ENCODE measurements around the gene FAM209A. TPM values are rescaled to one million over a fixed set of nuclear protein-coding genes. Genes with fewer than 3 reads are reported as not detected.
"Not testable (repeated sequence)": the region's sequence is repeated elsewhere in the genome, so short reads cannot be mapped to it uniquely, and the experiment has no call there.

Gene FAM209A
- total and polyA plus RNA-seq, 5 donors: not detected

DNA sequence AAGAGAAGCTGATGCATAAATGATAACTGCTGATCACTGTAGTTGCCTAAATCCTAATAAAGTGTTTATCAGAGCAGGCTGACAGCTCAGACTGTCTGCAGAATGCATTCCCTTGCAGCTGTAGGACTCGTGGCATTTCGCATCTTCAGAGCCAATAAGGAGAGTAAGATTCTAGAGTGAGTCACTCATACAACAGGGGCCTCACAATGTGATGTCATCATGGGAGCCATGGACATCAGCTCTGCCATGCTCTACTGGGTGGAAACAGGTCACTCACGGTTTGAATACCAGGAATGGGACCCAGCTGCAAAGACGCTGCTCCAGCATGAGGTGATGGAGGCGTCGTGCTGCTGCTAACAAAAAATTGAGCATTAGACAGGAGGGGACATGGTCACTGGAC is 15.9 kb downstream of the FAM209A start:
- Histone ChIP-seq H3K9me3 (ENCODE audit: control insufficient read depth, low read length) (no peaks in the 10 kb centered on the region), H3K4me1 (ENCODE audit: control insufficient read depth, insufficient read depth, low read length) (no peaks in the 10 kb centered on the region), H3K27ac (ENCODE audit: low read length) (no peak overlapping the region), H3K27me3 (ENCODE audit: control insufficient read depth, insufficient read depth) (no peaks in the 10 kb centered on the region), H3K4me3 (ENCODE audit: low read length) (no peak overlapping the region)
- DNase-seq (no peak), ATAC-seq (no peak)
- WGBS: 78% methylated on average over 6 of the region's 6 CpGs
- intact Hi-C loops (cut with DNase I): loop anchor here in 1 of 4 donors (10.0 kb wide), 1 partner anchor 804 kb away; no protein-coding TSS in a partner anchor

DNA sequence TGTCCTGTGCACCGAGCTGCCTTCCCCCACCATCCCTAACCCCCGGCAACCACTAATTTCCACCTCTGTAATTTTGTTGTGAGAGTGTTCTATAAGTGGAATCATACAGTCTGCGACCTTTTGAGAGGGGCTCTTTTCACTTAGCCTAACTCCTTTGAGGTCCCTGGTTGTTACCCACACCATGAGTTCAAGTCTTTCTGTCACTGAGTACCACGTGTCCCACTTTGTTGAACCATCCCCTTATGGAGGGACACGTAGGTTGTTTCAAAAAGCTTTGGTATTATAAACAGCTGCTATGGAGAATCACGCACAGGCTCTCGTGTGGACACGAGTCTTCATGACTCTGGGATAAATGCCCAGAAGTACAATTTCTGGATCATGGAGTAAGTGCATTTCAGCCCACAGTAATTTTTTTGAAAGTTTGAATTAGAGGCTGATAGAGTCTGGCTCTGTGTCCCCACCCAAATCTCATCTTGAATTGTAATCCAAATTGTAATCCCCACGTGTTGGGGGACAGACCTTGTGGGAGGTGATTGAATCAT is 18.0 kb downstream of the FAM209A start:
- WGBS: 59% methylated on average over 9 of the region's 9 CpGs
- DNase-seq: no peak
- Histone ChIP-seq H3K9me3 (ENCODE audit: control insufficient read depth, low read length) (no peaks in the 10 kb centered on the region), H3K27ac (ENCODE audit: low read length) (no peak overlapping the region), H3K27me3 (ENCODE audit: control insufficient read depth, insufficient read depth) (no peaks in the 10 kb centered on the region), H3K4me3 (ENCODE audit: low read length) (no peak overlapping the region), H3K4me1 (ENCODE audit: control insufficient read depth, insufficient read depth, low read length) (no peaks in the 10 kb centered on the region)
- no peak for ATAC-seq
- intact Hi-C loops (cut with DNase I): loop anchor here in 1 of 4 donors (10.0 kb wide), 1 partner anchor 802 kb away; no protein-coding TSS in a partner anchor

- ATAC-seq: no peak
- Histone ChIP-seq H3K27me3 (ENCODE audit: control insufficient read depth, insufficient read depth) (no peaks in the 10 kb centered on the region), H3K27ac (ENCODE audit: low read length) (no peak overlapping the region), H3K4me1 (ENCODE audit: control insufficient read depth, insufficient read depth, low read length) (no peaks in the 10 kb centered on the region), H3K9me3 (ENCODE audit: control insufficient read depth, low read length) (no peaks in the 10 kb centered on the region), H3K4me3 (ENCODE audit: low read length) (no peak overlapping the region)
- WGBS: 91% methylated on average over 8 of the region's 8 CpGs
- DNase-seq: no peak
- intact Hi-C loops (cut with DNase I): loop anchor here in 2 of 4 donors (10.0 kb wide), 3 partner anchors 423 to 793 kb away; no protein-coding TSS in a partner anchor
Observed at GRCh38 chr20:56551571-56551970, 27.0 kb downstream of the FAM209A start.

DNA sequence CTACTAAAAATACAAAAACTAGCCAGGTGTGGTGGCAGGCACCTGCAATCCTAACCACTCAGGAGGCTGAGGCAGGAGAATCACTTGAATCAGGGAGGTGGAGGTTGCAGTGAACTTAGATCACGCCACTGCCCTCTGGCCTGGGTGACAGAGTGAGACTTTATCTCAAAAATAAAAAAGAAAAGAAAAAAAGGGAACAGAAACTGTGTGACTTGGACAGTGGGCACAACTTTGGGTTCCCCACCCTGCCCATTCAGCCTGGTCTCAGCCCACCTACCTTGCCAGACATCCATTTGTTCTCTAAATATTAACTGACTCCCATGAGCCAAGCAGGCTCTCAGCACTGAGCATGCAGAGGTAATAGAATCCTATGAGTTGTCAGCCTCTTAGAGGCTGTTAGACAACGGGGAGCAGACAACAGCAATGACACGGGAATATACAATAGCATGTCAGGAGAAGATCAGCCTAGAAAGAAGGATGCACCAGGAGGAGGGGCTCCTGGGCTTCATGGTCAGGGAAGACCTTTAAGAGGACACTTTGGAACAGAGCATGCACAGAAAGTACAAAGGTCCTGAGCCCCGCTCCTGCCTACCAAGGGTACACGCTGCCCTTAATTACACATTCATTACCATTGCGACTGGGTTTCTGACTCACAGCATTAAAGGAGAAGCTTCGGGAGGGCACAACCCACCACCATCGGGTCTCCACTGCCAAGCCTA is 28.5 kb downstream of the FAM209A start:
- H3K27me3 ChIP-seq (ENCODE audit: control insufficient read depth, insufficient read depth): no peaks in the 10 kb centered on the region
- intact Hi-C loops (cut with DNase I): loop anchor here in 2 of 4 donors (10.0 kb wide), 3 partner anchors 422 to 792 kb away; no protein-coding TSS in a partner anchor
- H3K4me3 ChIP-seq (ENCODE audit: low read length): no peak overlapping the region
- H3K27ac ChIP-seq (ENCODE audit: low read length): no peak overlapping the region
- 68% methylated on average over 8 of the region's 8 CpGs for WGBS
- ATAC-seq: no peak
- H3K4me1 ChIP-seq (ENCODE audit: control insufficient read depth, insufficient read depth, low read length): no peaks in the 10 kb centered on the region
- no peak for DNase-seq
- H3K9me3 ChIP-seq (ENCODE audit: control insufficient read depth, low read length): no peaks in the 10 kb centered on the region

DNA sequence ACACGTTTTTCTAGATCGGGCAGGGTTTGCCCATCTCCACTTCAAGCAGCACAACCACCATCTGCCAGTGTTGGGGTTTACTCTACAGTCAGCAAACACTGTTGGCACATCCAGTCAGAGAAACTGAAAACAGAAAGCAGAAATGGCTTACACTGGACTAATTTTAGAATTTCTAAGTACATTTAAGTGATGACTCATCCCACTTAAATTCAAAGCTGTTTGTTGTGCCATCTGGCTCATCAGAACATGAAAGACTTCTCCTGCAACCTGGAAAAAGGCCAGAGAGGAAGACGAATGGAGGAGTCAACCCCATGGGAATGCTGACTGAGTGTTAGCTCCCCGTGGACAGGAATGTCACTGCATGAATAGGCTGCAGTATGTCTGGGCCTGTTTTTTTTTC is 30.3 kb downstream of the FAM209A start:
- no peaks in the 10 kb centered on the region for H3K9me3 ChIP-seq (ENCODE audit: control insufficient read depth, low read length)
- H3K4me3 ChIP-seq (ENCODE audit: low read length): no peak overlapping the region
- no peaks in the 10 kb centered on the region for H3K27me3 ChIP-seq (ENCODE audit: control insufficient read depth, insufficient read depth)
- intact Hi-C loops (cut with DNase I): loop anchor here in 2 of 4 donors (10.0 kb wide), 3 partner anchors 420 to 790 kb away; no protein-coding TSS in a partner anchor
- no peak overlapping the region for H3K27ac ChIP-seq (ENCODE audit: low read length)
- WGBS: 14% methylated on average over 4 of the region's 4 CpGs
- H3K4me1 ChIP-seq (ENCODE audit: control insufficient read depth, insufficient read depth, low read length): no peaks in the 10 kb centered on the region
- DNase-seq: no peak
- ATAC-seq: peak; percentile 80 to 83

DNA sequence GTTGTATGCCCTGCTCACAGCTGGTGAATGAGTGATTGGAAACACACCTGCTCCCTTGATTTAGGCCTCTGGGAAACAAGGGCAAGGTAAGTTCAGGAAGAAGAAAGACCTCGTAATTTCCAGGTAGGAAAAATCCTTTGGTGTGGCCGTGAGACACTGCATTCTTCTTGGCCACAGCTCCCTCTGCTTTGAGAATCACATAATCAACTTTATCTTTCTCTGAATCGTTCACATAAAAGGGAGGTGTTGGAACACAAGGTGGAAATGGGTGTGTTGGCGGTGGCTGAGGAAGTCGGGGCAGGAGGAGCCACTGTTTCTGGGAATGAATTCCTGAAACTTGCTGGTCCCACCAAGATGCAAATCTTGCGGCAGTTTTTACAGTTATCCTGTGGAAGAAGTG is 34.4 kb downstream of the FAM209A start:
- no peaks in the 10 kb centered on the region for H3K9me3 ChIP-seq (ENCODE audit: control insufficient read depth, low read length)
- no peak overlapping the region for H3K27ac ChIP-seq (ENCODE audit: low read length)
- intact Hi-C loops (cut with DNase I): loop anchor here in 2 of 4 donors (10.0 kb wide), 3 partner anchors 416 to 786 kb away; no protein-coding TSS in a partner anchor
- H3K27me3 ChIP-seq (ENCODE audit: control insufficient read depth, insufficient read depth): no peaks in the 10 kb centered on the region
- 62% methylated on average over 6 of the region's 6 CpGs for WGBS
- H3K4me3 ChIP-seq (ENCODE audit: low read length): no peak overlapping the region
- no peaks in the 10 kb centered on the region for H3K4me1 ChIP-seq (ENCODE audit: control insufficient read depth, insufficient read depth, low read length)
- DNase-seq (no peak), ATAC-seq (no peak)

- H3K4me1 ChIP-seq (ENCODE audit: control insufficient read depth, insufficient read depth, low read length); ATAC-seq; H3K9me3 ChIP-seq (ENCODE audit: control insufficient read depth, low read length); H3K4me3 ChIP-seq (ENCODE audit: low read length); DNase-seq; H3K27me3 ChIP-seq (ENCODE audit: control insufficient read depth, insufficient read depth); intact Hi-C loops (cut with DNase I); H3K27ac ChIP-seq (ENCODE audit: low read length): not testable (repeated sequence)
- 94% methylated on average over 6 of the region's 6 CpGs for WGBS
Observed at GRCh38 chr20:56564526-56564925, 40.0 kb downstream of the FAM209A start.

- ATAC-seq: no peak
- Histone ChIP-seq H3K27me3 (ENCODE audit: control insufficient read depth, insufficient read depth) (no peaks in the 10 kb centered on the region), H3K4me3 (ENCODE audit: low read length) (no peak overlapping the region), H3K4me1 (ENCODE audit: control insufficient read depth, insufficient read depth, low read length) (no peaks in the 10 kb centered on the region), H3K9me3 (ENCODE audit: control insufficient read depth, low read length) (no peaks in the 10 kb centered on the region), H3K27ac (ENCODE audit: low read length) (no peak overlapping the region)
- DNase-seq: no peak
- intact Hi-C loops (cut with DNase I): no loop called here
- 71% methylated on average over 4 of the region's 4 CpGs for WGBS
Observed at GRCh38 chr20:56565511-56565910, 41.0 kb downstream of the FAM209A start.

GRCh38 chr20:56566621-56567020 is 42.1 kb downstream of the FAM209A start:
- Histone ChIP-seq H3K27ac (ENCODE audit: low read length) (no peak overlapping the region), H3K9me3 (ENCODE audit: control insufficient read depth, low read length) (no peaks in the 10 kb centered on the region), H3K27me3 (ENCODE audit: control insufficient read depth, insufficient read depth) (no peaks in the 10 kb centered on the region), H3K4me3 (ENCODE audit: low read length) (no peak overlapping the region), H3K4me1 (ENCODE audit: control insufficient read depth, insufficient read depth, low read length) (no peaks in the 10 kb centered on the region)
- intact Hi-C loops (cut with DNase I): no loop called here
- 56% methylated on average over 3 of the region's 3 CpGs for WGBS
- ATAC-seq (no peak), DNase-seq (no peak)

- 0% methylated on average over 2 of the region's 2 CpGs for WGBS
- DNase-seq: no peak
- no peaks in the 10 kb centered on the region for H3K9me3 ChIP-seq (ENCODE audit: control insufficient read depth, low read length)
- H3K27ac ChIP-seq (ENCODE audit: low read length): no peak overlapping the region
- H3K4me3 ChIP-seq (ENCODE audit: low read length): no peak overlapping the region
- H3K4me1 ChIP-seq (ENCODE audit: control insufficient read depth, insufficient read depth, low read length): no peaks in the 10 kb centered on the region
- ATAC-seq: no peak
- no peaks in the 10 kb centered on the region for H3K27me3 ChIP-seq (ENCODE audit: control insufficient read depth, insufficient read depth)
- intact Hi-C loops (cut with DNase I): no loop called here
Observed at GRCh38 chr20:56570832-56571231, 46.3 kb downstream of the FAM209A start.

GRCh38 chr20:56572172-56572571 is 47.6 kb downstream of the FAM209A start:
- DNase-seq: no peak
- WGBS: 88% methylated on average over 4 of the region's 4 CpGs
- intact Hi-C loops (cut with DNase I): no loop called here

More at GRCh38 chr20:56572172-56572571, 47.6 kb downstream of the FAM209A start:
- Histone ChIP-seq H3K27me3 (ENCODE audit: control insufficient read depth, insufficient read depth) (no peaks in the 10 kb centered on the region), H3K9me3 (ENCODE audit: control insufficient read depth, low read length) (no peaks in the 10 kb centered on the region), H3K4me1 (ENCODE audit: control insufficient read depth, insufficient read depth, low read length) (no peaks in the 10 kb centered on the region), H3K27ac (ENCODE audit: low read length) (no peak overlapping the region), H3K4me3 (ENCODE audit: low read length) (no peak overlapping the region)
- ATAC-seq: no peak

Measured in right cardiac atrium (tissue), 5 donors.